Heart right ventricle (tissue), 16 donors: ENCODE results near the gene SPDYE4. TPM values are rescaled to one million over a fixed set of nuclear protein-coding genes. Genes with fewer than 3 reads are reported as not detected.
A peak's percentile ranks its signal among the peaks of the same experiment; 100 is the strongest.

ENCODE experiments used
- ATAC-seq, 8 donors: fragments of 200-7000 bp; cut with Tn5 transposase; one replicate each; pipeline ENCODE4 v1.9.1; 2020; ENCODE audit warnings: mild to moderate bottlenecking in 8 of 8, moderate library complexity in 8 of 8, moderate number of reproducible peaks in 1 of 8
- DNase-seq, 2 donors: peaks; one replicate each; pipeline ENCODE4 v3.0.0-alpha.2; 2020
- H3K27ac ChIP-seq, 10 donors: fragments of 200-600 bp; sonication (generic) in 2 of 10; one replicate each; pipeline versions ENCODE4 v1.5.0 to v1.8.0; 2020 to 2022; ENCODE audit warnings: mild to moderate bottlenecking in 3 of 10
- H3K27me3 ChIP-seq, 7 donors: fragments of 200-600 bp; one replicate each; pipeline ENCODE4 v1.8.0; 2021 to 2022; ENCODE audit warnings: mild to moderate bottlenecking in 2 of 7
- H3K36me3 ChIP-seq, 9 donors: fragments of 200-600 bp; sonication (generic) in 1 of 9; one replicate each; pipeline versions ENCODE4 v1.5.0 to v1.8.0; 2020 to 2022; ENCODE audit warnings: mild to moderate bottlenecking in 2 of 9
- H3K4me1 ChIP-seq, 9 donors: fragments of 200-600 bp; sonication (generic) in 1 of 9; one replicate each; pipeline versions ENCODE4 v1.5.0 to v1.8.0; 2020 to 2022; ENCODE audit warnings: mild to moderate bottlenecking in 4 of 9
- H3K4me3 ChIP-seq, 10 donors: fragments of 200-600 bp; sonication (generic) in 2 of 10; one replicate each; pipeline versions ENCODE4 v1.5.0 to v1.8.0; 2020 to 2022; ENCODE audit warnings: mild to moderate bottlenecking in 7 of 10, moderate library complexity in 2 of 10
- H3K9me3 ChIP-seq, 11 donors: fragments of 200-600 bp in 10 of 11; sonication (generic) in 2 of 11; one replicate each; pipeline versions ENCODE4 v1.5.0 to v1.8.0; 2013 to 2022; ENCODE audit warnings: mild to moderate bottlenecking in 2 of 11, control low read depth in 1 of 11, moderate library complexity in 1 of 11
- WGBS, 2 donors: extraction: QIAGEN DNeasy Blood & Tissue Kit; methylation state at CpG; one replicate each; pipeline ENCODE4 v1.1.7; 2013; ENCODE audit warnings: inconsistent platforms in 1 of 2; 5-methylcytosine and 5-hydroxymethylcytosine counted together
- intact Hi-C, 10 donors: fragments of 100-400 bp; cut with DNase I; formaldehyde crosslinking; loops; one replicate each; pipeline versions ENCODE4 v1.11.1 to v1.14.2; 2022
- polyA plus RNA-seq, 2 donors: library from polyadenylated mRNA; stranded (reverse); fragments of 200-250 nt; gene quantifications; one replicate each; pipeline ENCODE4 v1.2.3, GENCODE V29; 2013
- total RNA-seq, 10 donors: library from RNA; stranded (reverse); fragmentation: NEBNext Ultra II Directional in 3 of 10; extraction: Animal tissue kit (Norgen Biotek cat#: 25700) in 3 of 10; gene quantifications; one replicate each; pipeline versions ENCODE4 v1.2.1 to v1.2.4, GENCODE V29; 2021 to 2023
- TF ChIP-seq, protein P1 (sequence below), 9 donors: fragments of 200-600 bp; sonication (generic) in 2 of 9; IDR thresholded peaks; one replicate each; pipeline versions ENCODE4 v1.5.0 to v1.8.0; 2021 to 2022; ENCODE audit warnings: antibody characterized with exemption in 9 of 9, mild to moderate bottlenecking in 5 of 9, moderate library complexity in 1 of 9
- donor health status: Arrhythmogenic right ventricular cardiomyopathy.
- donor health status: ischemic (EF 13 %, LVEDD 7.1; RV severe dilation, severe dysfunction).
- donor health status: healthy with polysubstance abuse.
- donor health status: DM: no; HTN: yes; CAD: no.
- donor health status: DM: no; HTN: no; CAD: no.
- donor health status: ischemic (EF 25% LVEDD 6.9; RV normal size, moderate dysfunction).
- donor health status: ischemic (EF 25% LVEDD 5.7; RV mildly dilated, moderate dysfunction).
- donor health status: healthy.
- donor health status: DM: yes; HTN: yes; CAD: no.
- donor health status: Ischemic cardiomyopathy.
- donor health status: ischemic (EF 35%, LVEDD 5.7; RV mildly dilated, moderate dysfunction).
- donor health status: nonischemic (EF 11% LVEDD 7.7; RV severe dilation, severe dysfunction).
- donor health status: DM: yes; HTN: yes; CAD: no.
- donor health status: PGD.
- donor health status: ischemic (EF 29% LVEDD 5.4; RV normal size, mild dysfunction).
- donor health status: nonischemic (EF 23%, LVEDD 6.1; RV moderate dilation, normal function).

SPDYE4 gene
- total and polyA plus RNA-seq, 12 donors = not detected

DNA sequence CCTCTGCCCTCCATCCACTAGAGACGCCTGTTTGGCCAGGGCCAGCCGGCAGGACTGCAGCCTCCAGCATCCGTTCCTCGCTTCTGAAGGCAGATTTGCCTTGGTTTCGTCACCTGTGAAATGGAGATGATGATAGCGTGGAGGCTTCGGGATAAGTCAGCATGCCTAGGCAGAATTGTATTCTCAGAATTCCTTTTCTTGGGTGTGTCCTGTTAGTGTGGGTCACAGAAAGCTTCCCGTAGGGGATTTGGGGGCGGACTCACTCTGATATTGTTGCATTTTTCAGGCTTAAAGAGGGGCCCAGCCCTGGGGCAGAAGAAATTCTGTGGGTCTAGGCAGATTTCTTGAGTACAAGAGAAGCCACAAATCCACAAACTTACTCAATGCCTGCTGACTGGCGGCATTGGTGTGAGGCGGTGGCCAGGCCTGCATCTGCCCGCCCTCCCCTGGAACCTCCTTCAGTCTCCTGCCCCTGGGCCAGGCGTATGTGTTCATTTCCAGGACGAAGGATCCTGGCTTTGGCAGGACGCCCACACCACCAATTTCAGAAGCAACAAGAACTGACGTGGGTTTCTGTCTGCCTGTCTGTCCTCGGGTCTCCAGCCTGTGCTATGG, 31.3 kb downstream of the SPDYE4 start:
- no peaks in the 10 kb centered on the region for H3K27me3 ChIP-seq
- ATAC-seq (peak in 3 of 8 donors; percentile 24 to 37 (median 33)), DNase-seq (no peak)
- TF ChIP-seq, protein P1, sequence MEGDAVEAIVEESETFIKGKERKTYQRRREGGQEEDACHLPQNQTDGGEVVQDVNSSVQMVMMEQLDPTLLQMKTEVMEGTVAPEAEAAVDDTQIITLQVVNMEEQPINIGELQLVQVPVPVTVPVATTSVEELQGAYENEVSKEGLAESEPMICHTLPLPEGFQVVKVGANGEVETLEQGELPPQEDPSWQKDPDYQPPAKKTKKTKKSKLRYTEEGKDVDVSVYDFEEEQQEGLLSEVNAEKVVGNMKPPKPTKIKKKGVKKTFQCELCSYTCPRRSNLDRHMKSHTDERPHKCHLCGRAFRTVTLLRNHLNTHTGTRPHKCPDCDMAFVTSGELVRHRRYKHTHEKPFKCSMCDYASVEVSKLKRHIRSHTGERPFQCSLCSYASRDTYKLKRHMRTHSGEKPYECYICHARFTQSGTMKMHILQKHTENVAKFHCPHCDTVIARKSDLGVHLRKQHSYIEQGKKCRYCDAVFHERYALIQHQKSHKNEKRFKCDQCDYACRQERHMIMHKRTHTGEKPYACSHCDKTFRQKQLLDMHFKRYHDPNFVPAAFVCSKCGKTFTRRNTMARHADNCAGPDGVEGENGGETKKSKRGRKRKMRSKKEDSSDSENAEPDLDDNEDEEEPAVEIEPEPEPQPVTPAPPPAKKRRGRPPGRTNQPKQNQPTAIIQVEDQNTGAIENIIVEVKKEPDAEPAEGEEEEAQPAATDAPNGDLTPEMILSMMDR (IDR thresholded peaks at IDR 0.05) = no peak
- intact Hi-C loops = no loop called here
- no peaks in the 10 kb centered on the region for H3K9me3 ChIP-seq
- H3K27ac ChIP-seq = no peak overlapping the region
- H3K36me3 ChIP-seq = no peaks in the 10 kb centered on the region
- WGBS, 2 donors = 71% methylated on average over 17 of the region's 17 CpGs
- peaks cover 0 to 11% (median 0%) of the 10 kb centered on the region in 9 donors for H3K4me1 ChIP-seq
- H3K4me3 ChIP-seq = no peak overlapping the region

GRCh38 chr17:8725881-8726876, 32.2 kb downstream of the SPDYE4 start:
- Histone ChIP-seq H3K4me3 (no peak overlapping the region), H3K9me3 (no peaks in the 10 kb centered on the region), H3K27me3 (no peaks in the 10 kb centered on the region), H3K27ac (no peak overlapping the region), H3K36me3 (no peaks in the 10 kb centered on the region), H3K4me1 (peaks cover 0 to 11% (median 0%) of the 10 kb centered on the region in 9 donors)
- ATAC-seq (peak in 3 of 8 donors; percentile 19 to 44 (median 27)), DNase-seq (no peak)
- TF ChIP-seq, protein P1 (IDR thresholded peaks at IDR 0.05) = no peak
- WGBS, 2 donors = 85 to 90% methylated on average over 23 of the region's 23 CpGs
- intact Hi-C loops = no loop called here

DNA sequence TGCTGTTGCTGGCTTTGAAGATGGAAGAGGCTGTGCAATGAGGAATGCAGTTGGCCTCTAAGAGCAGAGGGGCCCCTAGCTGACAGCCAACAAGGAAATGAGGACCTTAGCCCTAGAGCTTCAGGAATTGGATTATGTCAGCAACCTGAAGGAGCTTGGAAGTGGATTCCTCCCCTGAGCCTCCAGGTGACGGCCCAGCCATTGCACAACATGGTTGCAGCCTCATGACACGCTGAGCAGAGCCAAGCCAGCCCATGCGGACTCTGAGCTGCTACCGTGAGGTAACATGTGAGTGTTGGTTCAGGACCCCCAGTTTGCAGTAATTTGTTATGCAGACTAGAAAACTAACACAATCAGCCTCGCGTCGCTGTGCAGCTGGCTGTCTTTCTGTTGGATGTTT, 33.9 kb downstream of the SPDYE4 start:
- TF ChIP-seq, protein P1 (IDR thresholded peaks at IDR 0.05) = no peak
- WGBS, 2 donors = 92 to 95% methylated on average over 7 of the region's 7 CpGs
- DNase-seq (no peak), ATAC-seq (no peak)
- Histone ChIP-seq H3K4me3 (no peak overlapping the region), H3K27ac (no peak overlapping the region), H3K36me3 (no peaks in the 10 kb centered on the region), H3K9me3 (no peaks in the 10 kb centered on the region), H3K27me3 (no peaks in the 10 kb centered on the region), H3K4me1 (peaks cover 0 to 11% (median 0%) of the 10 kb centered on the region in 9 donors)
- intact Hi-C loops = no loop called here

GRCh38 chr17:8720596-8720995, 37.8 kb downstream of the SPDYE4 start:
- TF ChIP-seq, protein P1 (IDR thresholded peaks at IDR 0.05) = no peak
- ATAC-seq = no peak
- intact Hi-C loops = no loop called here
- Histone ChIP-seq H3K4me1 (peaks cover 0 to 7% (median 0%) of the 10 kb centered on the region in 9 donors), H3K27ac (no peak overlapping the region), H3K9me3 (no peaks in the 10 kb centered on the region), H3K27me3 (no peaks in the 10 kb centered on the region), H3K4me3 (no peak overlapping the region), H3K36me3 (no peaks in the 10 kb centered on the region)
- 89 to 96% methylated on average over 9 of the region's 9 CpGs for WGBS, 2 donors
- no peak for DNase-seq
